Epithelial cell of proximal tubule (primary cell): ENCODE results near the gene BNIP5. TPM values are rescaled to one million over a fixed set of nuclear protein-coding genes. Genes with fewer than 3 reads are reported as not detected.

Experiments used
- DNase-seq: peaks from one replicate; pipeline ENCODE4 v3.0.0-alpha.2; 2011; ENCODE audit warnings: low read depth
- H3K4me3 ChIP-seq: 2 replicates; pipeline ENCODE4 v1.5.1; 2011; ENCODE audit warnings: low read depth, mild to moderate bottlenecking, low read length
- CTCF ChIP-seq: conservative IDR thresholded peaks from 2 replicates; pipeline ENCODE4 v1.5.1; 2012; ENCODE audit warnings: low read depth, mild to moderate bottlenecking, low read length
- total RNA-seq: library from RNA; depleted of rRNA; stranded (reverse); fragments of >200 nt; gene quantifications from 2 replicates; pipeline ENCODE4 v1.2.3, GENCODE V29; 2015

The BNIP5 gene
- total RNA-seq, 1 donor from 2014 or later = under 0.01 TPM

- H3K4me3 ChIP-seq = no peak overlapping the region
- TF ChIP-seq CTCF = no peak
- no peak for DNase-seq
Measured at GRCh38 chr6:36324191-36324590, 12.5 kb downstream of the BNIP5 start.

DNA sequence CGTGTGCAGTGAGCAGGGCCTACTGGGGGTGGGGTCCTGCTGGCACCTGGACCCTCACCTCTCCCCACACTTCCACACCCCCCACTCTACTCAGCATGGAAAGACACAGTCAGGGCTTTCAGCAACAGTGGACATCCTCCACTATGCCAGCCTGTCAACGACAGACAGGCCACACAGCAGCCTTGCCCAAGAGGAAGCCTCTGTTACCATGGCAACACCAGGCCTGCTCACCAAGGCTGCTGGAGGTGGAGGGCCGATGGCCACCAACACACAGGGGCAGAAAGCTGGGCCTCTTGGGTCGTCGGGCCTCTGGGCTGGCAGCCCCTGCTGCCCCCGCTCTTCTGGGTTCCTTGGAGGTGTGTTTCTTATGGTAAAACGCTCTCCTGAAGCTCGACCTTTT lies 13.6 kb downstream of the BNIP5 start:
- H3K4me3 ChIP-seq = no peak overlapping the region
- TF ChIP-seq CTCF = no peak
- no peak for DNase-seq

DNA sequence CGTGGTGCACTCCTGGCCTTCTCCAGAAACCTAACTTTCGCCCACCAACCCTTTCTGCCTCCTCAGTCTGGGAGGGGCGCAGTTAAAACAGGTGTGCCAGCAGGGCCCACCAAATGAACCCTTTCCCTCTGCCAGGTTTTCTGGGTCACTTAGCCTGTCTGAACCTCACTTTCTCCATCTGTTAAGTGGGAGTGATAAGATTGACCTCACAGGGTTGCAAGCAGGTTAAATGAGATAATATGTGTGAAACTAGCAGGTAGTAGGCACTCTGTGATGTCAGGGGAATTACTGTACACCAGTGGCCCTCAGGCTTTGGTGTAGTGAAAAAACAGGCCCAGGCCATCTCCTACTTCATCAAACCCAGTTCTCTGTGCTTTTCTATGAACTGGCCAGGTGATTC lies 14.1 kb downstream of the BNIP5 start:
- no peak for DNase-seq

GRCh38 chr6:36320475-36320874 lies 16.2 kb downstream of the BNIP5 start:
- TF ChIP-seq CTCF = peak; percentile 31
- DNase-seq = no peak
- H3K4me3 ChIP-seq = no peak overlapping the region

More for the DNA sequence above, 14.1 kb downstream of the BNIP5 start:
- no peak overlapping the region for H3K4me3 ChIP-seq
- no peak for TF ChIP-seq CTCF

- no peak for DNase-seq
- TF ChIP-seq CTCF = no peak
- H3K4me3 ChIP-seq = no peak overlapping the region
Measured at GRCh38 chr6:36319821-36320220, 16.9 kb downstream of the BNIP5 start.

DNA sequence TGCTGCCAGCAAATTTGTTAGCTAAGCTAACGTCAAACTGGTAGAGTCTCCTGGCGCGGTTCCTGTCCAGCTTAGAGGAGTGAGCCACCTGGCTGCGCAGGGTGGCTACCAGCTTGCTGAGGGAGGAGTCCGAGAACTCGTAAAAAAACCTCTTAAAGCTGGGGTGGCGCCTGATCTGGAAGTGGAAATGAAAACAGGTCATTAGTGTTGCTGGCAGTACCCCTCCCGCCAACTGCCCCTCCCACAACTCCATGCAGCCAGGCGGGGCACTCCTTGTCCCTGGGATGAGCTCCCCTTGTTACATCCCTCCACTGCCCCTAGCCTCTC lies 17.3 kb downstream of the BNIP5 start:
- no peak for DNase-seq
- no peak for TF ChIP-seq CTCF

DNA sequence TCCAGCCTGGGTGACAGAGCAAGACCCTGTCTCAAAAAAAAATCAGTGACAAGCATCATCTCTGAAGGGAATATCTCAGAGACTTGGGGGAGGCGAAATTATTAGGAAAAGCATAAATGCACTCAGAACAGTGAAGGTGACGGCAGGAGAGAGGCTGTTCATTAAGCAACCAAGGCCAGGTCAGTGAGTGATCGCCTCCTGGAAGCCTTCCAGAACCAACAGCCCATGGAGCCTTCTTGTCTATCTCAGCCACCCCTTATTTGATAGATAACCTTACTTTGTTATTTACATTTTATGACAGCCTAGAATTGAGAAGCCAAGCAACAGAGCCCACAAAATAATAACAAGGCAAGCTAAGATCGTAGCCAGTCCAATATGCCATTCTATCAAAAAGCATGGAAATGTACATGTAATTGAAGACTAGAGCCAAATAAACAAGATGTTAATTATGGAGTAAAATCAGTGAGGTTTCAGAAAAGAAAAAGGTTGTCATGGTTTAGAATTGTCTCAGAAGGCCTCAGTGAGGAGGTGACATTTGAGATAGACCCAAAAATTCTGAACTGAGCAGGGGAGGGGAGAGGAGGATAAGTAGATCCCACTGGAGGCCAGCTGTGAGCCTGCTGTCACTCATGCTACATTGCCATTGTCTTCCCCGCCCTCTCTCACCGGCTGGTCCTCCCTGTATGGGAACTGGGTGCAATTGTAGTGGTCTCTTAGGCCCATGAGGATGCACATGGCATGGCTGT lies 17.8 kb downstream of the BNIP5 start:
- no peak overlapping the region for H3K4me3 ChIP-seq
- DNase-seq = no peak
- no peak for TF ChIP-seq CTCF

More for the DNA sequence above, 17.3 kb downstream of the BNIP5 start:
- no peak overlapping the region for H3K4me3 ChIP-seq
